22Rv1 (cell line): ENCODE data around the gene COL13A1.

Experiments
- CTCF ChIP-seq: fragments of 450-650 bp; IDR thresholded peaks from 2 replicates; pipeline ENCODE4 v1.5.1; 2017; ENCODE audit warnings: mild to moderate bottlenecking
- ZFX ChIP-seq: fragments of 450-650 bp; IDR thresholded peaks from 2 replicates; pipeline ENCODE4 v1.6.1; 2017; ENCODE audit warnings: antibody characterized with exemption, borderline replicate concordance

GRCh38 chr10:69817078-69817581, 15.4 kb downstream of the COL13A1 start:
- TF ChIP-seq CTCF (no peak), ZFX (no peak)
